Measurements from ENCODE around the gene MAGI3.
A peak's percentile ranks its signal among the peaks of the same experiment; 100 is the strongest.

The MAGI3 gene

DNA sequence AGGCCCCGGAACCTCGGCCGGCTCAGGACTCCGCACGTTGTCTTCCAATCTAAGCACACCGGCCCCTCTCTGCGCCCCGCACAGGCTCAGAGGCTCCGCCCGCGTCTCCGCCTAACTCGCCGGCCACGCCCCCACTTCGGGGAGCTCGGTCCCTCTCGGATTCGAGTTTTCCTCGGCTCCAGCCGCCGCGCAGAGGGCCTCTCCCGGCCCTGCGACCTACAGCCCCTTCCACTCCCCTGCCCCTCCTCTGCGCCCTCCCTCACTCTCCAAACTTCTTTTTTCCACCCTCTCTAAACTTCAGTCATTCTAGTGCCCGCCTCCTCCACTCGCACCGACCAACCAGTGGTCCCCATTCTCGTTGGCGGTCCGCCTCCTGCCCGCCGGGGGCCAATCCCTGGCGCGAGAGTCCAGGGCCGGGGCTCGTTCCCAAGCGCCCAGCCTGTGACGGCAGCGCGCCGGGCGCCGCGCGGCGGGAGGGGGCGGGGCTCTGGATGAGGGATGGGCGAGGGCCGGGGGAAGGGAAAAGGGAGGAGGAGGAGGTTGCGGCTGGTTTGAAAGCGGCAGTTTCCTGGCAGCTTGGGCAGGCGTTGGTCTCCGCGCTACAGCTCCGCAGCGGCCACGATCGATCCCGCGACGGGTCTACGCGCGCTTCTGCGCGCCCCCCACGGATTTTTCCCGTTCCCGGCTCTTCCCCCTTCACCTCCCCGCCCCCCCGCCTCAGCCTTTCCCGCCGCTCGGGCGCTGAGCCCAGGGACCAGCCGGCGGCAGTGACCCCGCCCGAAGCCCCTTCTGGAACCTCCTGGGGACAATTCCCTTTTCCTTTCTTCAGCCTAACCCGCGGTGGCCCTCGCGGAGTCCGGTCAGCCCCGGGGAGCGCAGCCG lies at the start of gene MAGI3:
Gene MAGI3 (plus strand): TSS at position 563 of the 882 bp plus-strand sequence. CDS start 519 bp downstream, outside the sequence.
- peak; percentile 99 for DNase-seq

DNA sequence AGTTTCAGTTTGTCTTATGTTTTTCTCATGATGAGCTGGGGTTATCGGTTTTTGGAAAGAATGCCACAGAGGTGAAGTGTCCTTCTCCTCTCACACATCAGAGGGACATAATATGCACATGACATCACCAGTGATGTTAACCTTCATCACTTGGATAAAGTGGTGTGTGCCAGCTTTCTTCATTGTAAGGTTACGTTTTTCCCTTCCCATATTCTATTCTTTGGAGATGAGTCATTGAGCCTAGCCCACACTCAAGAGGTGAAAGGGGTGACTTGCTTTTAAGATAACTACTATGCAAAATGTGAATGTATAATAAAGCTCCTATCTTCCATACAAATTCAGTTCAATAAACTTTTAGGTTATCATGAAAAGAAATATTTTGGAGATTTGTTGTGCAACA lies 36.7 kb upstream of the MAGI3 start:
- peak; percentile 8 for DNase-seq

DNA sequence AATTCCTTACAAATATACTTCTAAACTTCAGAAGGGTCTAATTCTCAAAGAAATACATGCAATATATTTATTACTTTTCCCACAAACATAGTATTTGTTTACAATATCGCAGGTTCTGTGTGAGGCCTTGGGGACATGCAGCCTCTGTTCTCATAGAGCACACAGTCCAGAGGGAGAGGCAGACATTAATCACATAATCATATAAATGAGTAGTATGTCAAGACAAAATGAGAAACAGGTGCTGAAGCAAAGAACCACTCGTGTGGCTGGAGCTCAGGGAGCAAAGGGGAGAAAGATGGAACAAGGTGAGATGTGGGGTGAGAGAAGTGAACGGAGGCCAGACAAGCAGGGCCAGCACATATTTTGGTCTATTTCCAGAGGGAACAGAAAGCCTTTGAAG lies 26.4 kb upstream of the MAGI3 start:
- no peak for DNase-seq

DNA sequence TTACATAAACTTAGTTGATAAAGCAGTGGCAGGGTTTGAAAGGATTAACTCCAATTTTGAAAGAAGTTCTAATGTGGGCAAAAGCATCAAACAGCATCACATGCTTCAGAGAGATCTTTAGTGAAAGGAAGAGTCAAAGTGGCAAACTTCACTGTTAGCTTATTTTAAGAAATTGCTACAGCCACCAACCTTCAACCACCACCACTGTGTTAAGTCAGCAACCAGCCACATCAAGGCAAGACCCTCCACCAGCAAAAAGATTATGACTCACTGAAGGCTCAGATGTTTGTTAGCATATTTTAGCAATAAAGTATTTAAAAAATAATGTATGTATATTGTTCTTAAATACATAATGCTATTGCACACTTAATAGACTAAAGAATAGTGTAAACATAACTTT lies 21.3 kb upstream of the MAGI3 start:
- DNase-seq, result no peak

DNA sequence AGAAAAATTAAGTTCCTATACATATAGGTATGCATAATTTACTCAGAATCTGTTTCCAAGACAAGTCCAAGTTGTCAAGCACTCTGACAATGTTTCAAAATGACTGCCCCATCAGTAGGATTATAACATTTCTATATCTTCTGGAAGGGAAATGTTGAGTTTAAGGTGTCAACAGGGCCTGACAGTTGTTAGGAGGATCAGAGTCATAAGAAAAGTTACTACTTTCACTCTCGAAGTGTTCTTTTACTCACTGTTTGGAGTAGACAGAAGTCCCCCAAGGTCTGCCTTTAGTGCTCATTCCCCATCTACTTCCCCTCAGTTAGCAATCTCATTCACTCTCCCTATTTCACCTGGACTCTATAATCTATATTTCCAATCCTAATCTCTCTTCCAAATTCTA lies 20.6 kb upstream of the MAGI3 start:
- no peak for DNase-seq

DNA sequence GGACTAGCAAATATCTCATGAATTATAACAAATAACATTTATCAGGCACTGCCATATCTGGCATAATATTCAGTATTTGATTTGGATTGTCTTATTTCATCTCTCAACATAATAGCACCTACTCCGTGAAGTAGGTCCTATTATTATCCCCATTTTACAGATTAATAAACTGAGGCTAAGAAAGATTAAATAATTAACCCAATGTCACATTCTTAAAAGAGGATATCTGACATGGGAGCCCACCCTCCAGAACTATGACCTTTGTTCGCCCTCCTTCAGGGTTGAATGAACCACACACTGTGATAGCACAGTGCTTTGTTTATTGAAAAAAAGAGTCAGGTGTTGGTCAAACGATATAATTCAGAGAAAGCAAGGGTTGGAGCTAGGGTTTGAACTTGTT lies 19.4 kb upstream of the MAGI3 start:
- DNase-seq, result no peak

DNA sequence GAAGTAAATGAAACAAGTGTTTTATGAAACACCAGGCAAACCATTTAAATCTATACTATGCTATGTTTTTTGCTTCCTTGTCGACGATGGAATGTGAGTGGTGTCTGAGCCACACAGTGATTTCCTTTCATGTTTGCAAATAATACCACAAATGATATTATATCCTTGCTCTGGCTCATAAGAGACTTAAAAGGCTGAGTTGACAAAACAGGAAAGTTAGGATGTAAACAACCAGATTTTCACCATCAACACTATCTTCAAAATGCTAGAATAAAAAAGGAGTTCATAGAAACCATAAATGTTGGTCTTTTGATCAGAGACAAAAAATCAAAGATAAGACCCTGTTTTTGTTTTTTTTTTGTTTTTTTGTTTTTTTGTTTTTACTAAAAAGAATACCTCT lies 17.8 kb upstream of the MAGI3 start:
- no peak for DNase-seq

DNA sequence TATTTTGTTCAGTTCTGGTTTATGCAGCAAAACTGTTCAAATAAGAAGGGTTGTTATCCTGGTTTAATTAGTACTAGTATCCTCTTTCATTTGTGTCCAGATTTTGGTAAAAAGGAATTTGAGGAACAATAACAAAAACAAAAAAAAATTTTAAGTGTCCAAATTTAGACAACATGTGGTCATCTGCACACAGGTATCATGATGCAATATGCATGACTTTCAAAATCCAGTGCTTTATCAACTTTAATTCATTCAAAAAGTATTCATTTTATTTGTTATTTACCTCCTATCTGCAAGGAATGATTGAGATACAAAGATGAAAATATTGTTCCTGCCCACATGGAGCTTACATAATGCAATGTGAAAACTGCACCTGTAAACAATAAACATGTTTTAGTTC lies 16.7 kb upstream of the MAGI3 start:
- DNase-seq, result no peak

DNA sequence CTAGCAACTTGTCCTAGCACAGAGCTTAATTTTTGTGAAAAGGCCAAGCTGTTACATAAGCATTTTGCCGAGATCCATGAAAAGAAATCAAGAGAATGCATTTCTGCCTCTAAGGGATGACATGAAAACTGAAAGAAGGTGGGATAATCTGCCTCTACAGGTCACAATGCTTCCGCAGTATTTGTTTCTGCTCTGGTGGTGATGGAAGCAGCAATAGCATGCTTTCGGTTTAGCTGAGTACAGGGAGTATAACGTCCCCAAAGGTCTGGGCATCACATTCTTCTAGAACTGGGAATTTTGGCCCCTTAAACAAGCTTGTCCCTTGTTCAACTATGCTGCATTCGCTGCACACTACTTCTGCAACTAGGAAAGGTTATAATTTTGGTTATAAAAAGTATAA lies 14.4 kb upstream of the MAGI3 start:
- no peak for DNase-seq

DNA sequence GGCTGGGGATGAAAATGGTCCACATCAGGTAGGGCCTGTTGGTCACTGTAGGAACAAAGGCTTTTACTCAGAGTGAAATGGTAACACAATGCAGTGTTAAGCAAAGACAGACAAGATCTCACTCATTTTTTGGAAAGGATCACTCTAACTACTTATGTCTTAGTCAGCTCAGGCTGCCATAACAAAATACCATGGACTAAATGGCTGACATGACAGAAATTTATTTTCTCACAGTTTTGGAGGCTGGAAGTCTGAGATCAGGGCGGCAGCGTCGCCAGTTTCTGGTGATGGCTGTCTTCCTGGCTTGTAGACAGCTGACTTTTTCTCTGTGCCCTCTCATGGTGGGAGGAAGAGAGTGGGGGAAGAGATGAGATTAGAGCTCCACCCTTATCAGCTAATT lies 10.2 kb upstream of the MAGI3 start:
- no peak for DNase-seq

DNA sequence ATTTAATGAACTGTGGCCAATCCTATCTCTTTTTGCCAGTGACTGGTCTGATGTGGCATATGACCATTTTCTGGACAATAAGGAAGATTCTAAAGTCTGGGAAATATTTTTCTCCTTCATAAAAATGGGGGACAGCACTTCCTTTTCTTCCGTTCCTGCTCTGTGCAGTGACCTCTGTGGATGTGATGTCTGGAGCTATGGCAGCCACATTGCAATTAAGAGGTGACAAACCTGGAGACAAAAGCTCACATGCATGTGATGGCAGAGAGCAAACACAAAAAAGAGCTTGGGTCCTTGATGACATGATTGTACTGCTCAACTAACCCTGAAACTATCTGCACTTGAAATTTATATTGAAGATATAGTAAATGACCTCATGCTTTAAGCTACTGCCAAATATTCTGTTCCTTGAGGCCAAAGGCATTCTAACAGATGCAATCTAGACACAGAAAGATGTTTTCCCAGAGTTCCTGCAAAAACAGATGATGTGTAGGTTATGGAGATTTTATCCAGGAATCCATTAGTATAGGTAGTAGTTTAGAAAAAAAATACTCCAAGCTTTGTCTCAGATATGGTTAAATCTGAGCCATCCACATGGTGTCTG lies 2.2 kb upstream of the MAGI3 start:
- peak; percentile 10 for DNase-seq

DNA sequence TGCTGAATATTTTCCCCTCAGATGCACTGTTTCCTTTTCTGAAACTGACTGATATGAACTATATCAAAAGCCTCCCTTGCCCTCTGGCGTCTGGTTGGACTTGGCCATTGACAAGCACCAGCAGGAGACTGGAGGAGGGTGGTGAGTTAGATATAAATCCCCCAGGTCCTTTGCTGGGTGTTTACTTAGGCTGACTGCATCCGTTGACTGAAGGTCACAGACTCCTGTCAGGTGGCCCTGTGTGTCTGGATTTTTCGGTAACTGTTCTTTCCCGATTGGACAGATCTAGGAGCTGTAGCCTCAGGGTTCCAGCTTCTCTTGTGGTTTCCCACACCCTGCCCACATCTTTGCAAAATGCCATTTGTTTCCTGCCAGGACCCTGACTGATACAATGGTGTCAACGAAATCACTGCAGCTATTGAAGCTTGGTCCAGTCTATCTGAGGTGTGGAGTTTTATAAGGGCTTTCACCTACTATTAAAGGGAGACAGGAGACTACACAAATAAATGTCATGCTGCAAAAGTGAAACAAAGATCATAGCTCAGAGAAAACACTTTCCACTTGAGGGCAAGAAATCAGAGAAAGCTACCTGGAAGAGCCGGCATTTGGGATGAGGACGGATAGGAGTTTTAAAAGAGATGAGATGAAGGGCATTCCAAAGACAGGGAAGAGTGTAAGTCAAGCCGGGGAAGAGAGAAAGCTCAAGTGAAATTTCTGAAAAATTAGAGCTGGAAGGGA lies 1.5 kb upstream of the MAGI3 start:
- DNase-seq, result peak; percentile 45

DNA sequence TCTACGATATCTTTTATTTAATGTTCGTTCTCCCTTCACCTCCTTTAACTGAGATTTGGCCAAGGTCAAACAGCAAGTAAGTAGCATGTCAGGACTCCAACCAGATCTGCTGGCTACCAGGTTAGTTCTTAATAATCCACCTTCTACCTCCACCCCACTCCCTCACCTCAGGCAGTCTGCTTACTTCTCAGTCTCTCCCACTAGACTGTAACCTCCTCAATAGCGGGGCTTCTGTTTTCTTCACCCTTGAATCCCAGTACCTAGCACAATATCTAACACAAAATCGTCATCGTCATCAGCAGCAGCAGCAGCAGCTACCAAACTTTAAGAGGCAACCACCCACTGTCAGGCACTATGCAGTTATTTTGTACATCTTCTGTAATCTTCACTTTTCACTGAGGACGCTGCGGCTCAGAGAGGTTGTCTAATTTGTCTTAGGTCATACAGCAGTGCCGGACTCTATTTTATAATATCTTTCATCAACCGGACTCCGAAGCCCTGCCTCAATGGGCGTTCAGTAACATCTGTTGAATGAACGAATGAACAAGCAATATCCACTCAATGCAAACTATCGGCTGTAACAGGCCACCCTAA lies 859 bp upstream of the MAGI3 start:
- peak; percentile 7 for DNase-seq

DNA sequence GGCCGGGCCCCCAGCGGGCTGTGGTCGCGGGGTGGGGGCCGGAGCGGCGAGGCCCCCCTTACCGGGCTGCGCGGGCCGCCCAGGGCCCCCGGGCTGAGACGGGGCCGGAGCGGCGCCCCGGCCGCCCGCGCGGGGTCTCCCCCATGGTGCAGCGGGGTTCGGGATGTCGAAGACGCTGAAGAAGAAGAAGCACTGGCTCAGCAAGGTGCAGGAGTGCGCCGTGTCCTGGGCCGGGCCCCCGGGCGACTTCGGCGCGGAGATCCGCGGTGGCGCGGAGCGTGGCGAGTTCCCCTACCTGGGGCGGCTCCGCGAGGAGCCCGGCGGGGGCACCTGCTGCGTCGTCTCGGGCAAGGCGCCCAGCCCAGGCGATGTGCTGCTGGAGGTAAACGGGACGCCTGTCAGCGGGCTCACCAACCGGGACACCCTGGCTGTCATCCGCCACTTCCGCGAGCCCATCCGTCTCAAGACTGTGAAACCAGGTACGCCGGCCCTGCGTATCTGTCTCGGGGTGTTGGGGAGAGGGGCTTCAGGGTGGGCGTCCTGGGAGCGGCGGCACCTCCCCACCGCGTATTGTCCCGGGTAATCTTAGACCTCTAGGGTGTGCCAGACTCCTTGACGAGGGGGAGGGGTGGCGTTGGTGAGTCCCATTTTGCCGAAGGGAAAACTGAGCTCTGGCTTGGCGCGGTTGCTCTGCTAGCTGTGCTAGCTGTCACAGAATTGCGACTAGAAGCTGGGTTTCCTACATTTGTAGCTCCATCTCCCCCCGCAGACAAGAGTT lies 745 bp downstream of the MAGI3 start:
- DNase-seq, result peak; percentile 40

DNA sequence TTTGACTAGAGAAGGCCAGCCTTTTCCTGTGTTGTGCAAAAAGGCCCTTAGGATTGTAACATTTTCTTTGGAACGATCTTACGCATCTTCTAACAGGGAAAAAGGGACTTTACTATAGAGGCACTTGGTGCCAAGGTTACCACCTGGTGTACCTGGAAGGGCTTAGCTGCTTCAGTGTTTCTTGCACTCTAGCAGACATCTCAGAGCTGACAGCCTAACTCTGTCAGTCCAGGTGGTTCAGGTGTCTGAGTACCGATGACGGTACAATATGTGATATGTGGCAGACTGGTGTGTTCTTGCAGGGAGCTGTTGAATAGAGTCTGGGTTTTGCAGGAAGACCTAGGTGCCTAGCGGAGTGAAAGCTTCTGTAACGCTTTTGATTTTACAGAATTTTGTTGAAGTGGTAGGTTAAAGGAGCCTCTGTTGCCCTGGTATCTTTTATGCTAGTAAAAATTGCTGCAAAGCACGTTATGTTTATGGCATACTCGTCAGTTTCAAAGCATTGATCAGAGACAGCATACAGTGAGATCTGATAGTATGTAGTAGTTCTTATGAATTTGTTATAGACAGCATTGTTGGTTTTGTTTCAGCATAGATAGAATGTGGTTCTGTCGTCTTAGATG lies 1.4 kb downstream of the MAGI3 start:
- no peak for DNase-seq

DNA sequence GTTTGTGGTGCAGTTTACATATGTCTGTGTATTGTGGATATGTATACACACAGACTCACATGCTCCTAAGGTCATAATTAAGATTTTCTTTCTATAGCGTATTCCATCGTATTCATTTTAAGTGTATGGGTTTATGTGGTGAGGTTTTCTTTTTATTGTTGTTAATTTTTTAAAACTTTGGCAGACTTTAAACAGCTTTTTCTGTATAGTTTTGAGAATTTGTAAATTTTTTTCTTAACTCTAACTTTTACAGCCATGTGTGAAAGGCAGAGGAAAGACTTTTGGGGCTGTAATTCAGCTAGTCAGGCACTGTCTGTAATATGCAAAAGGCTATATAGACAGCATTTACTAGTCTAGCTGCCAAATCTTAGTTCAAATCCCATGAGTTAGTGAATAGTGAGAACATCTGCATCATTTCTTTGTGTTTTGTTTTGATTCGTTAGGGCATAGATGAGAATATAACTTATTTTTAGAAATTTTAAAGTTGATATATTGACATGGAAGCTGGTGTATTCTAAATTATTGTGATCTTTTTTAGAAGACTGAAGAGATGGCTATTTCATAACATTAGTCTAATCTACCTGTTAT lies 2.3 kb downstream of the MAGI3 start:
- no peak for DNase-seq

DNA sequence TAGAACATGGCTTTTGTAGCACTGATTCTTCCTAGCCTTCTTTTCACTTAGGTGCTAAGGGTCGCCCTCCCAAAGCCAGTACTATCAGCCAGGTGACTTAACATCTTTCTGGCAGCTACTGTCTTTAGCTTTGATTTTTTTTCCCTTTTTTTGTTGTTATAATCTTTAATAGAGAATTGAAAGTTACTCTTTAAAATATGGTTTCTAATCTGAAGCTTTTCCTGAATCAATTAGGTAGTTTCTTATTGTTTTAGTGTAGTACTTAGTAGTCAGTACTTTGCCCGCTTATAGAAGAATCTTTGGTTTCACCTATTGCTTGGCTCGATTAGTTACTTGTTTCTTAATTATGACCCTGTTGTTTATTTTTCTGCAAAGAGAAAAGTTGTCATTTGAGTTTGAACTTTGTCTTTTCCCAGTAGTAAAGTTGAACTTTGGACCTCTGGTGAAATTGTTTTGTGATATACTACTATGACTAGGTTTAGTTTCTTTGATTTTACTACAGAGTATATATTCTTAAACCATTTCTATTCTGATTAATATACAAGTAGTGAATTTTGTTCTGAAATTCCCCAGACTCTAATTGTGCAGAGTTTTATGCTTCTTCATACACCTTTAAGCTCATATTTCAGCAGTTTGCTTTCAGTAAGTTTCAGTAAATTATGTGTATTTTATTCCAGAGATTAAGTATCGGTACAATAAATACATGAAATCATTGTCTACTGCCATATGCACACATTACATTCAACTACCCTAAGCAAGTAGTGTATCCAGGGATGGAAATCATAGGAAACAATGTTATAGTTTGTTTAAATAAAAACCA lies 3.9 kb downstream of the MAGI3 start:
- DNase-seq, result no peak

DNA sequence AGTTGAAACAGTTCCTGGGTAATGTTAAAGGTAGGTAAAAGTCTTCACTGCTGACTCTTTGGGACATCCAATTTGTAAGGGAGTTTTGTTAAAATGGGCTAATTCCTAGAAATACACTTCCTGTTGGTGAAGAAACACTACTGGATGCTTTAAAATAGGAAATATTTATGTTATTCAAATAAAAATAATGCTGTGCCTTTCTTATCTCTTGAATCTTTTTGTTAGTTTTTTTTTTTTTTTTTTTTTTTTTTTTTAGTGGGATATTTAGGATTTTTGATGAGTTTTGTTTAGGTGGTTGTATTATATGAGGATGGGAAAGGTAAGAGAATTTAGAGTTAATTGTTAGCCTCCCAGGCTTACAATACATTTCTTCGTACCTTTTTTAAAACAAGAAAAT lies 4.5 kb downstream of the MAGI3 start:
- no peak for DNase-seq

DNA sequence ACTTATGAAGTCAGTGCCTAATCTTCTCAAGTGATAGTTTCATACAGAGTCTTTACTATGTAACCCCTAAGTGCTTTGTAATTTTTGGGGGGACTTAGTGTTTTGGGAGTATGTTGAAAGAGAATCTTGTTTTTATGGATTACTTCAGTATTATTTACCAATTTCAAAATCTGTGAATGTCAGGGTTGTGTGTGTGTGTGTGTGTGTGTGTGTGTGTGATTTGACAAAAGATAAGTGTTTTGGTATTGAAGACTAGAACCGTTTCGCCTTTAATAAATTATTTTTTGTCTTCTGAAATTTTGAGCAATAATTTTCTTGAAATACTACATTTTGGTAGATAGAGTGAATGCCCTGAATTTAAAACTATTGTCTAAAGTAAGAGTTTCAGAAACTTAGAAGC lies 5.8 kb downstream of the MAGI3 start:
- no peak for DNase-seq

DNA sequence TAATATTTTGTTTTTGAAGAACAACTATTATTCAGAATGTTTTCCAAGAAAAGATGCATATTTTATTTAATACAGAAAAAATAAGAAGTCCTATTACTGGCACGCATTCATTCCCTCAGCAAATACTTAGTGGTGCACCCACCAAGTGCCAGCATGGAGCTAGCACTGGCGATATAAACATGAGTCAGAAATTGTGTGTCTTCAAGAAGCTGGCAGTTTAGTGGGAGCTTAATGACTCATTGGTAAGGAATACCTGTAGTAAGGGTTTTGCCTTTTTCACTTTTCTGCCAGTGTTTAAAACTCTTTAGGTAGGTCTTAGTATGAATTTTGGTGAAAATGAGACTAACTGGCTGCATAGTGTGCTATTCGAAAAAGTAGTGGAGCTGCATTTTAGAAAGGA lies 6.3 kb downstream of the MAGI3 start:
- DNase-seq, result peak; percentile 80

DNA sequence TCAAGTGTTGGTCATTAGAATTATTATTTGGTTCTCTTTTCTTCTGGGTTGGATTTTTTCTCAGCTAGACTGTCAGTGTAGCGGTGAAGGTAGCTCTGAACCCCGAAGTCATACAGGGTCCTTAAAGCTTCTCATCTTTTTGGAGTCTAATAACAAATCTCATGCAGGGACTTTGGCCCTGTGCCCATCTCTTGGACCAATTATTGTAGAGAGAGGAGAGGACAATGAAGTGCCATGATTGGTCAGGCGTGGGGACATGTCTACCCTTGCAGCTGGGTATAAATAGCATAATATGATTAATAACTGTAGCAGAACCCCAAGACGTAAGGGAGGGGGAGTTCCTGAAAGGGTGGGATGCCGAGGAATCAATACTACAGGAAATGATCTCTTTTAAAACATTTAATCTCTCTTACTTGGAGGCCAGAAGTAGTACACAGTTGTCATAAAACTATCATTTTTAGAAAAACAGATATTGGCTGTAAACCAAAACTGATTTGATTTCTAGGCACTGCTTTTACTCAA lies 8.8 kb downstream of the MAGI3 start:
- DNase-seq, result no peak
